Measurements from ENCODE around the gene PPIL4. TPM values are rescaled to one million over a fixed set of nuclear protein-coding genes. Genes with fewer than 3 reads are reported as not detected.
"Not testable (repeated sequence)": the region's sequence is repeated elsewhere in the genome, so short reads cannot be mapped to it uniquely, and the experiment has no call there.

The PPIL4 gene
- total RNA-seq, 1 experiment from 2014 or later = 43.9 TPM

- peaks cover 12% of the 10 kb centered on the region for H3K4me1 ChIP-seq (replicated peaks)
- DNase-seq (ENCODE audit: low read depth in 1 of 2, low spot score in 2 of 2) = no peak
These were observed 42.6 kb downstream of the PPIL4 start for GRCh38 chr6:149503276-149503675.

GRCh38 chr6:149501768-149502167 is 44.1 kb downstream of the PPIL4 start:
- Histone ChIP-seq H3K4me3 (no peak overlapping the region), H3K9me3 (replicated peaks) (no peaks in the 10 kb centered on the region), H3K27me3 (replicated peaks) (no peaks in the 10 kb centered on the region), H3K4me1 (replicated peaks) (peaks cover 17% of the 10 kb centered on the region), H3K27ac (no peak overlapping the region), H3K36me3 (peaks cover 16% of the 10 kb centered on the region)
- DNase-seq (ENCODE audit: low read depth in 1 of 2, low spot score in 2 of 2) = no peak

More at GRCh38 chr6:149503276-149503675, 42.6 kb downstream of the PPIL4 start:
- Histone ChIP-seq H3K36me3 (peaks cover 25% of the 10 kb centered on the region), H3K27me3 (replicated peaks) (no peaks in the 10 kb centered on the region), H3K9me3 (replicated peaks) (no peaks in the 10 kb centered on the region), H3K27ac (no peak overlapping the region), H3K4me3 (no peak overlapping the region)

DNA sequence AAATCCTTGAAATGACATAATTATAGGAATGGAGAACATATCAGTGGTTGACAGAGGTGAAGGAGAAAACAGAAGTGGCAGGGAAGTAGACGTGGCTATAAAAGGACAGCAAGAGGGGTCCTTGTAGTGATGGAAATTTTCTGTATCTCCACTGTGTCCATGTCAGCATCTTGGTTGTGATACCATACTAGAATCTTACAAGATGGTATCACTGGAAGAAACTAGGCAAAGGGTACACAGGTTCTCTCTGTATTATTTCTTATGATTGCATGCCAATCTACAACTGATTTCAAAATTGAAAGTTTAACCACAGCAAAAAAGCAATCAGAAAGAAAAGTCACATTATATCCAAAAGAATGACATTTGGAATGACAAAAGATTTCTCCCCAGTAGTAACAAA is 44.6 kb downstream of the PPIL4 start:
- H3K27ac ChIP-seq = no peak overlapping the region
- H3K4me3 ChIP-seq = no peak overlapping the region
- peaks cover 16% of the 10 kb centered on the region for H3K36me3 ChIP-seq
- peaks cover 23% of the 10 kb centered on the region for H3K4me1 ChIP-seq (replicated peaks)
- DNase-seq (ENCODE audit: low read depth in 1 of 2, low spot score in 2 of 2) = no peak
- H3K9me3 ChIP-seq (replicated peaks) = no peaks in the 10 kb centered on the region
- no peaks in the 10 kb centered on the region for H3K27me3 ChIP-seq (replicated peaks)

DNA sequence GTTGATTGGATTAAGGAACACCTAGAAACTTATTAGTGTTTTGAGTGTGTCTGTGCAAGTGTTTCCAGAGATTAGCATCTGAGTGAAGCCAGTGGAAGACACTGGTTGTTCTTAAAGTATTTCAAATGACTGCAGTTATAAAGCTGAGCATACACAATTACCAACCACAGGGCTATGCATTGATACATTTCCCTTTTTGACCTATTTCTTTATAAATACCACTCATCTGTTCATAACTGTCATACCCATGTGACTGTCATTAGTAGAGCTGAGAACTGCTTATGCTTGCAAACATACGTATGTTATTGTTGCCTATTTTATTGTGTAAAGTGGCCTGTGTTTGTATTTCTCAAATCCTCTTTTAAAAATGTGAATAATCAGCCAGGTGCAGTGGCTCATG is 45.7 kb downstream of the PPIL4 start:
- H3K36me3 ChIP-seq = peaks cover 8% of the 10 kb centered on the region; the same call in 1 of the 2 replicates
- H3K4me3 ChIP-seq = no peak overlapping the region
- H3K27me3 ChIP-seq (replicated peaks) = no peaks in the 10 kb centered on the region
- no peak overlapping the region for H3K27ac ChIP-seq
- H3K4me1 ChIP-seq (replicated peaks) = peaks cover 25% of the 10 kb centered on the region
- DNase-seq (ENCODE audit: low read depth in 1 of 2, low spot score in 2 of 2) = no peak
- no peaks in the 10 kb centered on the region for H3K9me3 ChIP-seq (replicated peaks)

DNA sequence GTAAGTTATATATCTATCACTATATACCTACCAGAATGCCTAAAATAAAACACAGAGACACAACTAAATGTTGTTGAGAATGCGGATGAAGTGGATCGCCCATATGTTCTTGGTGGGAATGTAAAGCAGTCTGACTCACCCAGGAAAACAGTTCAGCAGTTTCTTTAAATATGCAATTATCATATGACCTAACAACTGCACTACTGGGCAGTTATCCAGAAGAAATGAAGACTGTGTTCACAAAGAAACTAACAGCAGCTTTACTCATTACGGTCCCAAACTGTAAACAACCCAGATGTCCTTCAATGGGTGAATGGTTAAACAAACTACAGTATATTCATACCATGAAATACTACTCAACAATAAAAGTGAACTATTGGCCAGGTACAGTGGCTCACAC is 46.8 kb downstream of the PPIL4 start:
- Histone ChIP-seq H3K4me1 (replicated peaks) (peaks cover 25% of the 10 kb centered on the region), H3K27ac (no peak overlapping the region), H3K36me3 (no peaks in the 10 kb centered on the region), H3K27me3 (replicated peaks) (no peaks in the 10 kb centered on the region), H3K9me3 (replicated peaks) (no peaks in the 10 kb centered on the region), H3K4me3 (no peak overlapping the region)
- peak in 1 of 2 experiments; percentile 61 for DNase-seq (ENCODE audit: low read depth in 1 of 2, low spot score in 2 of 2)

DNA sequence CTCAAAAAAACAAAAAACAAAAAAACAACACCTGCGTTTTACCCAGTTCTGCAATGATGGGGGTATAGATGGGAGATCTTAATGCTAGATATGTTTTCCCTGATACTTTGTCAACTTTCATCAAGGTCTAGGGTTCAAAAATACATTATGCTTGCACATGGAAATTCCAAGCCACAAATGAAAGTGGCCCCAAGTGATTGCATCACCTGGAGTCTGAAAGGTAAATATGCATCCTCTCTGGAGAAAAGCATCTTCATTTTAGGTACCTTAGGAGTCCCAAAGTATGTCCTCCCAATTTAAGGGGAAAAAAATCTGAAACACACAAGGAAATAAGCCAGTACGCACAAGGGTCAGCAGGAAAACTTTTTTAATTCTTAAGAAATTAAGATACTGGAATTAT is 48.5 kb downstream of the PPIL4 start:
- no peak overlapping the region for H3K4me3 ChIP-seq

GRCh38 chr6:149496597-149496996 is 49.2 kb downstream of the PPIL4 start:
- not testable (repeated sequence) for H3K9me3 ChIP-seq (replicated peaks); H3K27me3 ChIP-seq (replicated peaks); H3K4me3 ChIP-seq; H3K36me3 ChIP-seq
- peak; percentile 72 to 75 for DNase-seq (ENCODE audit: low read depth in 1 of 2, low spot score in 2 of 2)
- Histone ChIP-seq H3K4me1 (replicated peaks) (peaks cover 25% of the 10 kb centered on the region), H3K27ac (peak overlapping the region; percentile 24)

More for the DNA sequence above, 48.5 kb downstream of the PPIL4 start:
- no peaks in the 10 kb centered on the region for H3K36me3 ChIP-seq
- H3K9me3 ChIP-seq (replicated peaks) = no peaks in the 10 kb centered on the region
- no peak for DNase-seq (ENCODE audit: low read depth in 1 of 2, low spot score in 2 of 2)
- H3K27me3 ChIP-seq (replicated peaks) = no peaks in the 10 kb centered on the region
- peaks cover 25% of the 10 kb centered on the region for H3K4me1 ChIP-seq (replicated peaks)
- H3K27ac ChIP-seq = no peak overlapping the region

DNA sequence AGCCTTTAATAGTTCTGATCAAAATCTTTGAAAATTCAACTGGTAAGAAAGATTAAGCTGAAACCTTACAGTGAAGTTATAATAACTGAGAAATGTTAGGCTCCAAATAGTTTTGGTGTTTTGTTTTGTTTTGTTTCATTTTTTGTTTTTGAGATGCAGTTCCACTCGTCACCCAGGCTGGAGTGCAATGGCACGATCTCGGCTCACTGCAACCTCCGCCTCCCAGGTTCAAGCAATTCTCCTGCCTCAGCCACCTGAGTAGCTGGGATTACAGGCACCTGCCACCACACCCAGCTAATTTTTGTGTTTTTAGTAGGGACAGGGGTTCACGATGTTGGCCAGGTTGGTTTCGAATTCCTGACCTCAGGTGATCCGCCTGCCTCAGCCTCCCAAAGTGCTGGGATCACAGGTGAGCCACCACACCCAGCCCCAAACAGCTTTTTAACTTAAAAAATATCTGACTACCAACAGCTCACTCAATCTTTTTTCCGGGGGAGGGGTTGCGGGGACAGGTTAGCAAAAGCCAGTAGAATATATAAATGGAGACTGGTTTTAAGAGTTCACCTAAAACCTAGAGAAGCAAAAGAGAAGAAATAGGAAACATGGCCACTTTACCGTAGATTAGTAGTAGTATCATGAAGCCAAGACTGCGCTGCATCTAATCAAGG is 50.4 kb downstream of the PPIL4 start:
- H3K4me1 ChIP-seq (replicated peaks) = peaks cover 25% of the 10 kb centered on the region
- H3K27me3 ChIP-seq (replicated peaks); H3K9me3 ChIP-seq (replicated peaks); H3K4me3 ChIP-seq; DNase-seq (ENCODE audit: low read depth in 1 of 2, low spot score in 2 of 2); H3K36me3 ChIP-seq; H3K27ac ChIP-seq: not testable (repeated sequence)

DNA sequence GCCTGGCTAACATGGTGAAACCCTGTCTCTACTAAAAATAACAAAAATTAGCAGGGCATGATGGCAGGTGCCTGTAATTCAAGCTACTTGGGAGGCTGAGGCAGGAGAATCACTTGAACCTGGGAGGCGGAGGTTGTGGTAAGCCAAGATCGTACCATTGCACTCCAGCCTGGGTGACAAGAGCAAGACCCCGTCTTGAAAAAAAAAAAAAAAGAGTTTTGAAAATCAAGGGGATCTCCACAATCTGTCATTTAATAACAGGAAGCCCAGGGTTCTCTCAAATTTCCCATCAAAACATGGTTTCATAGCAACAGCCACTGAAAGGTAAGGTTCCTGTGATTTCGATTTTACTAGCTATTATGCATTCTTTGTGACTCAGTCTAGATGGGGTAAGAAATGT is 51.0 kb downstream of the PPIL4 start:
- H3K4me1 ChIP-seq (replicated peaks) = peaks cover 25% of the 10 kb centered on the region
- H3K27me3 ChIP-seq (replicated peaks); H3K4me3 ChIP-seq; H3K9me3 ChIP-seq (replicated peaks); H3K36me3 ChIP-seq; H3K27ac ChIP-seq; DNase-seq (ENCODE audit: low read depth in 1 of 2, low spot score in 2 of 2): not testable (repeated sequence)

- Histone ChIP-seq H3K4me1 (replicated peaks) (peaks cover 19% of the 10 kb centered on the region), H3K36me3 (no peaks in the 10 kb centered on the region), H3K27ac (no peak overlapping the region), H3K4me3 (no peak overlapping the region), H3K9me3 (replicated peaks) (no peaks in the 10 kb centered on the region), H3K27me3 (replicated peaks) (no peaks in the 10 kb centered on the region)
- no peak for DNase-seq (ENCODE audit: low read depth in 1 of 2, low spot score in 2 of 2)
These were observed 52.0 kb downstream of the PPIL4 start for GRCh38 chr6:149493761-149494320.

DNA sequence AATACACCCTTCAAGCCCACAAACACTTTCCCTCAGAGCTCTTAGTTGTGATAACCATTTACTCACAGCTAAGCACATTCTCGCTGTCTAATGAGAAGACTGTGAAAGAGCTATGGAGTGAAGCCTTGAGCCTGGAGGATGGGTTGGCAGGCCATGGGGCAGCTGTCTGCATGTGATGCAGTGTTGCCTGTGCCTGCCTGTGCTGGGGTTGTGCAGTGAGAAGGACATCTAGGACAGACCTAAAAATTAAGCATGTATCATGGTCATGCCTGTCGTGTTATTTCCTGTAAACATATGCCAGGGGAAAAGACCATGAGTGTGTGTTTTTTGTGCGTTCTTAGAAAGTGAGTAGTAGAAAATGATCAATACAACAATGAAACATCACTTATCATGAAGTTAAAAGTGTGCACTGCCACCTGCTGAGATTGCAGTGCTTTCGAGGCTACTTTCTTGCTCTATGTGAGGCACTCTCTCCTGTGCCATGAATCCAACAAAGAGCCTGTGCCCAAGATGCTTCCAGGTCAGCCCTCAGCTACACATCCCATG is 53.0 kb downstream of the PPIL4 start:
- Histone ChIP-seq H3K27me3 (replicated peaks) (no peaks in the 10 kb centered on the region), H3K27ac (no peak overlapping the region), H3K4me3 (no peak overlapping the region), H3K36me3 (no peaks in the 10 kb centered on the region), H3K9me3 (replicated peaks) (no peaks in the 10 kb centered on the region), H3K4me1 (replicated peaks) (peaks cover 14% of the 10 kb centered on the region)
- no peak for DNase-seq (ENCODE audit: low read depth in 1 of 2, low spot score in 2 of 2)

DNA sequence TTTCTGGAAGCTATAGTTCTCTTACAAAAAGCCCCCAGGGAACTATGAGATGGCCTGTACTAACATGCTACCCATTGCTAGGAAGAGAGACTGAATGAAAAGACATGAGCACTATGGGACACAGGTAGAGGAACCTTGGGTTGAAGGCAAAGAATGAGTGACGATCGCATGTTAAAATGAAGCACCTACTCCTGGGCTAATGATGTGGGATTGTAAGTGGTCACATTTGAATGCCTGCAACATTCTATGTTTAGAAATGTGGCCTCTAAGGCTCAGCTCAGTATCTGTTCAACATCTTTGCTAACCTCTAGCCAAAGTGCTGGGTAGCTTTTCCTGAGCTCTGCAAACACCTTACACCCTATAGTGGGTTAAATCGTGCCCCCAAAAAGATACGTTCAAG is 55.9 kb downstream of the PPIL4 start:
- no peak for DNase-seq (ENCODE audit: low read depth in 1 of 2, low spot score in 2 of 2)
- Histone ChIP-seq H3K27me3 (replicated peaks) (no peaks in the 10 kb centered on the region), H3K9me3 (replicated peaks) (no peaks in the 10 kb centered on the region), H3K27ac (no peak overlapping the region), H3K4me3 (no peak overlapping the region), H3K4me1 (replicated peaks) (peaks cover 7% of the 10 kb centered on the region), H3K36me3 (no peaks in the 10 kb centered on the region)

GRCh38 chr6:149488815-149489214 is 57.0 kb downstream of the PPIL4 start:
- H3K36me3 ChIP-seq = no peaks in the 10 kb centered on the region
- H3K4me1 ChIP-seq (replicated peaks) = peaks cover 14% of the 10 kb centered on the region
- no peak overlapping the region for H3K4me3 ChIP-seq
- no peaks in the 10 kb centered on the region for H3K27me3 ChIP-seq (replicated peaks)
- no peak for DNase-seq (ENCODE audit: low read depth in 1 of 2, low spot score in 2 of 2)
- H3K27ac ChIP-seq = no peak overlapping the region
- no peaks in the 10 kb centered on the region for H3K9me3 ChIP-seq (replicated peaks)

DNA sequence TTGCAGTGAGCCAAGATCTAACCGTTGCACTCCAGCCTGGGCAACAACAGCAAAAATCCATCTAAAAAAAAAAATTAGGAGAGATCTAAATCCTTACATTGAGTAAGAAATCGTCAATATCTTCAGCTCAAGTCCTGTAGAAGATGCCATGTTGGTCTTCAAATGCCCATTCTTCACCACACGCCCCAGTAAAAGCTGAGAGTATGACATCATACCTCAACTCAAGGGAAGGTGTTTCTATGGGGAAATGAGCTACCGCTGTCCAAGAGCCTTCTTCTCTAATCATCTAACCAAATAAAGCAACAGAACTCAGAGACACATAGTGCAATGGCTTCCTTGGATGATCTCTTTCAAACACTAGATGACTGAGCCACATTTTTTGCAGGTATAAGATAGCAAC is 58.5 kb downstream of the PPIL4 start:
- H3K4me3 ChIP-seq = no peak overlapping the region
- H3K36me3 ChIP-seq = no peaks in the 10 kb centered on the region
- DNase-seq (ENCODE audit: low read depth in 1 of 2, low spot score in 2 of 2) = no peak
- peaks cover 14% of the 10 kb centered on the region for H3K4me1 ChIP-seq (replicated peaks)
- no peak overlapping the region for H3K27ac ChIP-seq
- no peaks in the 10 kb centered on the region for H3K27me3 ChIP-seq (replicated peaks)
- no peaks in the 10 kb centered on the region for H3K9me3 ChIP-seq (replicated peaks)
